ENCODE results near the gene PARN.
"Not testable (repeated sequence)": the region's sequence is repeated elsewhere in the genome, so short reads cannot be mapped to it uniquely, and the experiment has no call there.

The PARN gene, protein sequence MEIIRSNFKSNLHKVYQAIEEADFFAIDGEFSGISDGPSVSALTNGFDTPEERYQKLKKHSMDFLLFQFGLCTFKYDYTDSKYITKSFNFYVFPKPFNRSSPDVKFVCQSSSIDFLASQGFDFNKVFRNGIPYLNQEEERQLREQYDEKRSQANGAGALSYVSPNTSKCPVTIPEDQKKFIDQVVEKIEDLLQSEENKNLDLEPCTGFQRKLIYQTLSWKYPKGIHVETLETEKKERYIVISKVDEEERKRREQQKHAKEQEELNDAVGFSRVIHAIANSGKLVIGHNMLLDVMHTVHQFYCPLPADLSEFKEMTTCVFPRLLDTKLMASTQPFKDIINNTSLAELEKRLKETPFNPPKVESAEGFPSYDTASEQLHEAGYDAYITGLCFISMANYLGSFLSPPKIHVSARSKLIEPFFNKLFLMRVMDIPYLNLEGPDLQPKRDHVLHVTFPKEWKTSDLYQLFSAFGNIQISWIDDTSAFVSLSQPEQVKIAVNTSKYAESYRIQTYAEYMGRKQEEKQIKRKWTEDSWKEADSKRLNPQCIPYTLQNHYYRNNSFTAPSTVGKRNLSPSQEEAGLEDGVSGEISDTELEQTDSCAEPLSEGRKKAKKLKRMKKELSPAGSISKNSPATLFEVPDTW

GRCh38 chr16:14629919-14630619 lies at the start of gene PARN:
TSS of gene PARN (minus strand) at chr16:14630260. CDS start at chr16:14630125, 135 bp downstream.
- DNase-seq, result peak; percentile 92 to 98 (median 95)
- intact Hi-C loops (cut with DNase I), result no loop called here

- intact Hi-C loops (cut with DNase I), result no loop called here
- DNase-seq, result no peak
Observed at GRCh38 chr16:14678748-14679497, 48.9 kb upstream of the PARN start.

DNA sequence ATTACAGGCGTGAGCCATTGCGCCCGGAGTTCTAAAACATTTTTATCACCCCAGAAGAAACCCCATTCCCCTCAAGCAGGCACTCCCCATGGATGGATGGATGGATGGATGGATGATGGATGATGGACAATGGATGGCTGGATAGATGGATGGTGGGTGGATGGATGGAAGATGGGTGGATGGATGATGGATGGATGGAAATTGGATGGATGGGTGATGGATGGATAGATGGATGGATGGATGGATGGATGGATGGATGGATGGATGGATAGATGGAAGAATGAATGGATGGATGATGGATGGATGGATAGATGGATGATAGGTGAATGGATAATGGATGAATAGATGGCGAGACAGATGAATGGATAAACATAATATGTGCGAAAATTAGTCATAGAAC lies 47.6 kb upstream of the PARN start:
- intact Hi-C loops (cut with DNase I), result no loop called here
- DNase-seq, result no peak

DNA sequence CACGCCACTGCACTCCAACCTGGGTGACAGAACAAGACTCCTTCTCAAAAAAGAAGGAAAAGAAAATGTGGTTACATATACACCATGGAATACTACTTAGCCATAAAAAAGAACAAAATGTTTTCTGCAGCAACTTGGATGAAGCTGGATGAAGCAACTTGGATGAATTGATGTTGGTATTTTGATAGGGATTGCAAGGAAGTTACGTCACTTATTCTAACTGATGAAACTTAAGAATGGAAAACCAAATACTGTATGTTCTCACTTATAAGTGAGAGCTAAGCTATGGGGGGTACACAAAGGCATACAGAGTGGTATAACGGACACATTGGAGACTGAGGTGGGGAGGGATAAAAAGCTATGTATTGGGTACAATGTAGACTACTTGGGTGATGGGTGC lies 46.6 kb upstream of the PARN start:
- DNase-seq, result no peak
- intact Hi-C loops (cut with DNase I), result no loop called here

- intact Hi-C loops (cut with DNase I), result no loop called here
- DNase-seq, result no peak
Observed at GRCh38 chr16:14672403-14672971, 42.4 kb upstream of the PARN start.

DNA sequence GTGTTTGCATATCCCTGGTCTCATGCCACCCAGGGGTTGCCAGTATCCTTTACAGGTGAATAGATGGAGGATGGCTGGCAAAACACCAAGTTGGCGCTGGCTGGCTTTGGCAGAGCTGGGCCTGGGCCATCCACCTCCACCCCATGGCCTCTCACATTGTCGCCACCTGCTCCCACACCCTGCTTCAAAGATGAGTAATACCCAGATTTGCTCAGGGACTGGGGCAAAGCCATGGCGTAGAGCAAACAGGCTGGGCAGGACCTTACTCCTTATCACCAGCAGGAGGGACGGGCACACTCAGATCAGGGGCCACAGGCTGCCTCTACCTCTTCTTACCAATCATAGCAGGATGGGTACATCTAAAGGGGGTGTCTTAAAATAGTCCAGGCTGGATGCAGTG lies 39.7 kb upstream of the PARN start:
- intact Hi-C loops (cut with DNase I), result no loop called here
- peak in 4 of 42 donors; percentile 5 to 17 (median 7) for DNase-seq

- intact Hi-C loops (cut with DNase I), result no loop called here
- no peak for DNase-seq
Observed at GRCh38 chr16:14668556-14669223, 38.6 kb upstream of the PARN start.

DNA sequence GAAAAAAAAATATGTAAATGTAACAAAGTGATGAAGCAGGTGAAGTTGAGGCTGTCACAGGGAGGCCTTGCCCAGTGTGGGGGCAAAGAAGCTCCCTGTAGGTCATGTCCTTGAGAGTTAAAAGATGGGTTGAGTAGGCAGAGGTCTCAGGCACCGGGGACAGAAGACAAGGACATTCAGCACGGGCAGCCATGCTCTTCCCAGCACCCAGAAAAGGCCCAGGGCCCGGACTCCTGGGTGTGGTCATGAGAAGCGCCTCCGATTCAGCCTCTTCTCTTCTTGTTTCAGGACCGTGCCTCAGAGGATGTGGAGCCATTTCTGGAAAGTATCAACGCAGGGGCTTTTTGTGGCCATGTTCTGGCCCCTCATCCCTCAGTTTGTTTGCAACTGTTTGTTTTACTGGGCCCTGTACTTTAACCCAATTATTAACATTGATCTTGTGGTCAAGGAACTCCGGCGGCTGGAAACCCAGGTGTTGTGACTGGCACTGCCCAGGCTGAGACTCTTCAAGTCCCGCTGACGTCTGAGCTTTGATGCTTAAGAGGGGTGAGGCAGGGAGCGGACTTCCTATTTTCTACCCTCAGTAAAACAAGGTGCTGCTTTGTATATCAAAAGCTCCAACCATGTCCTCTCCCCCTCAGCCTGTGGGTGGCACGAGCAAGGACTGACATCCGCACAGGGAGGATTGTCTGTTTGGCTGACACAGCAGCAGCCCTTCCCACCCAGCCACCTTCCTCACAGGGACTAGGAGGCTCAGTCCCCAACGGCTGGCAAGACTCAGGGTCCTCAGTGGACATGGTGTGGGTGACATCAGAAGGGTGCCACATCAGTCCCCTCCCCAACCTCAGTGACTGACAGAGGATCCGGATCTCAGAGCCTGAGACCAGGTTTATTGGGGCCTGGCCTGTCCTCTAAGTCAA lies 37.5 kb upstream of the PARN start:
- intact Hi-C loops (cut with DNase I), result no loop called here
- DNase-seq, result peak in 7 of 42 donors; percentile 9 to 41 (median 11)

GRCh38 chr16:14658063-14658462 lies 28.0 kb upstream of the PARN start:
- DNase-seq, result peak in 31 of 42 donors; percentile 2 to 75 (median 36)
- intact Hi-C loops (cut with DNase I), result no loop called here

DNA sequence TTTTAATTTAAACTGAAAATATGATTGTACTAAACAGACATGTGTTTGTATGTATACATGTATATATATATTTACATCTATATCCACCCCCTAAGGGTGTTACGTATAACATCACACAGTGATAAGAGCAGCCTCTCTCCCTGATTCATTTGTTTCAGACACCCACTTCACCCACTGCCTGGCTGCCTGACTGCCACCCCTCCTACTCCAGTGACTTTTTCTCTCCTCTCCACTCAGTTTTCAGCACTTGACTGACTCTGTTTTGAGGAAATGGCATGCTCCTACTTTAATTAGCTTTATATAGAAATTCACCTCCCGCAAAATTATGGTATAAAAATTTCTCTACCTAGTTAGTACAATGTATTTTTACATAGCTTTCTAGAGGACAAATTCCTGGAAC lies 22.7 kb upstream of the PARN start:
- intact Hi-C loops (cut with DNase I), result no loop called here

GRCh38 chr16:14650629-14651028 lies 20.6 kb upstream of the PARN start:
- no peak for DNase-seq
- intact Hi-C loops (cut with DNase I), result no loop called here

More for the DNA sequence above, 22.7 kb upstream of the PARN start:
- DNase-seq, result peak in 32 of 42 donors; percentile 20 to 83 (median 48)

GRCh38 chr16:14649816-14650215 lies 19.8 kb upstream of the PARN start:
- DNase-seq, result no peak
- intact Hi-C loops (cut with DNase I), result no loop called here

DNA sequence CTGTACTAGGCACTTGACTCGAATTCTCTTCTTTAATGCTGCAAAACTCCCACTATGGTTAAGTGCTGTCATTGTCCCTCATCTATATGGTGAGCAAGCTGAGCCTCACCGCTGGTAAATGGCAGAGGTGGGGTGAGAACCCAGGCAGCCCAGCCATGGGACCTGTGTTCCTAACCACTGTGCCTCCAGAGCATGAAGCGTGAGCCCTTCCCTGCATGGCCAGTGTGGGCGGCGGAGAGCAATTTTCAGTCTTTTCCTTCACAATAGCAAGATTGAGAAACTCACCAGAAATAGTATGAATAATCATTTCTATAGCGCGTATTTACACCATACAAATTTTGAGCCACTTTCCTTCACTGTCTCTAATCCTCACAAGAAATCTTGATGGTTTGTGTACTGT lies 11.9 kb upstream of the PARN start:
- peak in 10 of 42 donors; percentile 4 to 52 (median 28) for DNase-seq
- intact Hi-C loops (cut with DNase I), result no loop called here

- no peak for DNase-seq
- intact Hi-C loops (cut with DNase I), result no loop called here
Observed at GRCh38 chr16:14641206-14641605, 11.1 kb upstream of the PARN start.

GRCh38 chr16:14640538-14640937 lies 10.5 kb upstream of the PARN start:
- no peak for DNase-seq
- intact Hi-C loops (cut with DNase I), result no loop called here

GRCh38 chr16:14636951-14637240 lies 6.8 kb upstream of the PARN start:
- intact Hi-C loops (cut with DNase I); DNase-seq: not testable (repeated sequence)

DNA sequence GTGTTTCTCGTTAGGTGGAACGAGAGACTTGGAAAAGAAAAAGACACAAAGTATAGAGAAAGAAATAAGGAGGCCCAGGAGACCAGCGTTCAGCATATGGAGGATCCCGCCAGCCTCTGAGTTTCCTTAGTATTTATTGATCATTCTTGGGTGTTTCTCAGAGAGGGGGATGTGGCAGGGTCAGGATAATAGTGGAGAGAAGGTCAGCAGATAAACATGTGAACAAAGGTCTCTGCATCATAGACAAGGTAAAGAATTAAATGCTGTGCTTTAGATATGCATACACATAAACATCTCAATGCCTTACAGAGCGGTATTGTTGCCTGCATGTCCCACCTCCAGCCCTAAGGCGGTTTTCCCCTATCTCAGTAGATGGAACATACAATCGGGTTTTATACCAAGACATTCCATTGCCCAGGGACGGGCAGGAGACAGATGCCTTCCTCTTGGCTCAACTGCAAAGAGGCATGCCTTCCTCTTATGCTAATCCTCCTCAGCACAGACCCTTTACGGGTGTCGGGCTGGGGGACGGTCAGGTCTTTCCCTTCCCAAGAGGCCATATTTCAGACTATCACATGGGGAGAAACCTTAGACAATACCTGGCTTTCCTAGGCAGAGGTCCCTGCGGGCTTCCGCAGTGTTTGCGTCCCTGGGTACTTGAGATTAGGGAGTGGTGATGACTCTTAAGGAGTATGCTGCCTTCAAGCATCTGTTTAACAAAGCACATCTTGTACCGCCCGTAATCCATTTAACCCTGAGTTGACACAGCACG lies 6.3 kb upstream of the PARN start:
- intact Hi-C loops (cut with DNase I); DNase-seq: not testable (repeated sequence)

Measured in head of caudate nucleus (tissue), 42 donors.